Astrocyte (in vitro differentiated cells and primary cell): Measurements from ENCODE around the gene KIF1B. TPM values are rescaled to one million over a fixed set of nuclear protein-coding genes. Genes with fewer than 3 reads are reported as not detected.
A peak's percentile ranks its signal among the peaks of the same experiment; 100 is the strongest.

ENCODE experiments used
- DNase-seq: peaks from one replicate; pipeline ENCODE4 v3.0.0-alpha.2; 2010; ENCODE audit warnings: low read depth
- FAIRE-seq: peaks from 2 replicates; lab custom pipeline; 2011; peaks lifted over from hg19 to GRCh38; lab: Jason Lieb, UNC
- H2AFZ ChIP-seq: 2 replicates; pipeline ENCODE4 v1.6.0; 2012; ENCODE audit warnings: low read depth, low read length, inconsistent platforms
- H3K27ac ChIP-seq: 2 replicates; pipeline ENCODE4 v1.5.1; 2011; ENCODE audit warnings: low read depth, low read length, inconsistent platforms
- H3K27me3 ChIP-seq: 2 replicates; pipeline ENCODE4 v1.6.0; 2011; ENCODE audit warnings: low read length, inconsistent platforms; ENCODE audit not compliant: insufficient read depth
- H3K36me3 ChIP-seq: 2 replicates; pipeline ENCODE4 v1.5.1; 2011; ENCODE audit warnings: low read length, inconsistent platforms; ENCODE audit not compliant: insufficient read depth
- H3K4me1 ChIP-seq: 2 replicates; pipeline ENCODE4 v1.5.1; 2011; ENCODE audit warnings: low read length, inconsistent platforms; ENCODE audit not compliant: insufficient read depth
- H3K4me2 ChIP-seq: 2 replicates; pipeline ENCODE4 v1.6.0; 2012; ENCODE audit warnings: low read length, inconsistent platforms
- H3K4me3 ChIP-seq: 2 replicates; pipeline ENCODE4 v1.5.1; 2011; ENCODE audit warnings: low read depth, mild to moderate bottlenecking, low read length, inconsistent platforms; ENCODE audit not compliant: insufficient read depth
- H3K79me2 ChIP-seq: 2 replicates; pipeline ENCODE4 v1.6.0; 2012; ENCODE audit warnings: mild to moderate bottlenecking, low read length, inconsistent platforms; ENCODE audit not compliant: insufficient read depth
- H3K9ac ChIP-seq: 2 replicates; pipeline ENCODE4 v1.6.0; 2012; ENCODE audit warnings: mild to moderate bottlenecking, low read length, inconsistent platforms
- H3K9me3 ChIP-seq: 2 replicates; pipeline ENCODE4 v1.5.1; 2012; ENCODE audit warnings: low read depth, mild to moderate bottlenecking, low read length, inconsistent platforms; ENCODE audit not compliant: insufficient read depth
- H4K20me1 ChIP-seq: 2 replicates; pipeline ENCODE4 v1.6.0; 2012; ENCODE audit warnings: low read length, inconsistent platforms; ENCODE audit not compliant: insufficient read depth
- H3K27ac Mint-ChIP-seq: one replicate; pipeline ENCODE4 v1.8.0; 2021; ENCODE audit warnings: mild to moderate bottlenecking, mixed read lengths; ENCODE audit not compliant: unreplicated experiment
- H3K27me3 Mint-ChIP-seq: one replicate; pipeline ENCODE4 v1.8.0; 2021; ENCODE audit warnings: low read depth, mixed read lengths; ENCODE audit not compliant: unreplicated experiment
- H3K36me3 Mint-ChIP-seq: one replicate; pipeline ENCODE4 v1.8.0; 2021; ENCODE audit warnings: low read depth, mixed read lengths; ENCODE audit not compliant: unreplicated experiment
- H3K4me1 Mint-ChIP-seq: one replicate; pipeline ENCODE4 v1.8.0; 2021; ENCODE audit warnings: low read depth, mixed read lengths; ENCODE audit not compliant: unreplicated experiment
- H3K4me3 Mint-ChIP-seq: one replicate; pipeline ENCODE4 v1.8.0; 2021; ENCODE audit warnings: mild to moderate bottlenecking, moderate library complexity, mixed read lengths; ENCODE audit not compliant: unreplicated experiment
- H3K9me3 Mint-ChIP-seq: one replicate; pipeline ENCODE4 v1.8.0; 2021; ENCODE audit warnings: mild to moderate bottlenecking, mixed read lengths; ENCODE audit not compliant: unreplicated experiment
- CTCF ChIP-seq: IDR thresholded peaks from 2 replicates; pipeline ENCODE4 v1.5.1; 2011; ENCODE audit warnings: low read depth, mild to moderate bottlenecking, inconsistent platforms, low read length, moderate library complexity; ENCODE audit not compliant: insufficient read depth
- EZH2 ChIP-seq: IDR thresholded peaks from 2 replicates; pipeline ENCODE4 v1.6.1; 2012; ENCODE audit warnings: mild to moderate bottlenecking, low read length, inconsistent platforms; ENCODE audit not compliant: insufficient read depth
- total RNA-seq: library from RNA; stranded (reverse); gene quantifications from 2 replicates; pipeline ENCODE4 v1.2.1, GENCODE V29; 2021

KIF1B gene
- total RNA-seq, 1 donor from 2014 or later: 75.9 TPM

DNA sequence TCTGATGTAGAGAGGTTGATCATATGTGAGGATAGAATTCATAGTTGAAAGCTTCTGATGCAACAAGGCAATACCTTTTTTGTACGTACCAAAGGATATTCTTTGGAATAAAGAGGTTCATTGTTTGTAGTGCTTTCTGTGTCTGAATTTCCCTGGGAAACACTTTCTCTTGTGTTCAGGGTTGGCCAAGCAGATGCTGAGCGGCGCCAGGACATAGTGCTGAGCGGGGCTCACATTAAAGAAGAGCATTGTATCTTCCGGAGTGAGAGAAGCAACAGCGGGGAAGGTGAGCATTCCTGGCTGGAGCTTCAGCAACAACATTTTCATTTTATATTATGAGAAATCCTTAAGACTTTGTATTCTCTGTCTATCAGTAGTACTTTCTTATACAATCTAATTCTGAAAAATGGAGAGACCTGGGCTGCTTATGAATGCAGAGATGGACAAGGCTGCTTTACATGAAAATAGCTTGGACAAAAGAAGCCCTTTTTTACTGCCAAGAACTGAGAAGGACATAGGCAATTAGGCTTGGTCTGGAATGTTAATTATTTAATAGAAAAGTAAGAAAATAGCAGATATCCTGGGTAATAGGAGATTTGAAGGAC, 85.2 kb downstream of the KIF1B start:
- TF ChIP-seq CTCF (no peak), EZH2 (no peak)
- Histone ChIP-seq H3K9me3 (no peaks in the 10 kb centered on the region), H3K4me2 (no peak overlapping the region), H4K20me1 (no peaks in the 10 kb centered on the region), H3K79me2 (no peaks in the 10 kb centered on the region), H3K4me3 (no peak overlapping the region), H3K27ac (no peak overlapping the region), H3K36me3 (peaks cover 48% of the 10 kb centered on the region), H3K27me3 (no peaks in the 10 kb centered on the region), H3K9ac (no peak overlapping the region), H2AFZ (no peak overlapping the region), H3K4me1 (no peaks in the 10 kb centered on the region)
- DNase-seq (no peak), FAIRE-seq (no peak)
- Mint-ChIP-seq H3K9me3 (no peaks in the 10 kb centered on the region), H3K36me3 (peaks cover 24% of the 10 kb centered on the region), H3K27me3 (no peaks in the 10 kb centered on the region), H3K4me1 (peaks cover 3% of the 10 kb centered on the region), H3K4me3 (no peak overlapping the region), H3K27ac (peak overlapping the region; percentile 73)

DNA sequence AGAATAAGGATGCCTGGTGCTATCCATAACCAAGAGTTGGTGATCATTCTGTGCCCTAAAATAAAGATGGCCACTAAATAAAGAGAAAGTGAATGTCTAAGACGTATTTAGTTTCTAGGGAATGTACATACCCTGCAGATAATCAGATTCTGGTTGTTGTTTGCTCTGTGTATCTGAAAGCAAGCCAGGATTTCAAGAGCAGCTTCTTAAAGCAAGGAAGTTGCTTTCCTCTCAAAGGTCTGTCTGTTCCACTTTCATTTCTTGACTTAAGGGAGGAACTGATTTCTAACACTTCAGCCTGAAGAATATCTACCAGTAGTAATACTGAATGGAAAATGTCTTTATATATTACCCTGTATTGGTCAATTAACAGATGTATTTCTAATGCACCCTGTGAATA, 88.8 kb downstream of the KIF1B start:
- Mint-ChIP-seq H3K9me3 (no peaks in the 10 kb centered on the region), H3K27me3 (no peaks in the 10 kb centered on the region), H3K36me3 (peaks cover 24% of the 10 kb centered on the region), H3K4me1 (peaks cover 3% of the 10 kb centered on the region), H3K27ac (no peak overlapping the region), H3K4me3 (no peak overlapping the region)
- Histone ChIP-seq H4K20me1 (peaks cover 16% of the 10 kb centered on the region), H3K9ac (no peak overlapping the region), H3K4me1 (no peaks in the 10 kb centered on the region), H3K4me3 (no peak overlapping the region), H3K9me3 (no peaks in the 10 kb centered on the region), H3K4me2 (no peak overlapping the region), H3K36me3 (peaks cover 40% of the 10 kb centered on the region), H3K27me3 (no peaks in the 10 kb centered on the region), H3K79me2 (peaks cover 4% of the 10 kb centered on the region), H3K27ac (no peak overlapping the region), H2AFZ (no peak overlapping the region)
- DNase-seq: no peak
- no peak for TF ChIP-seq CTCF
- no peak for TF ChIP-seq EZH2
- no peak for FAIRE-seq

- FAIRE-seq (no peak), DNase-seq (no peak)
- H3K79me2 ChIP-seq: peaks cover 8% of the 10 kb centered on the region
- no peak overlapping the region for H3K4me2 ChIP-seq
- no peak overlapping the region for H3K27ac ChIP-seq
- H4K20me1 ChIP-seq: peaks cover 25% of the 10 kb centered on the region
- H3K9ac ChIP-seq: no peak overlapping the region
- Mint-ChIP-seq H3K27me3 (no peaks in the 10 kb centered on the region), H3K36me3 (peaks cover 22% of the 10 kb centered on the region), H3K27ac (no peak overlapping the region), H3K4me3 (no peak overlapping the region), H3K4me1 (no peaks in the 10 kb centered on the region), H3K9me3 (no peaks in the 10 kb centered on the region)
- H3K9me3 ChIP-seq: no peaks in the 10 kb centered on the region
- H3K27me3 ChIP-seq: no peaks in the 10 kb centered on the region
- H3K4me1 ChIP-seq: no peaks in the 10 kb centered on the region
- H3K36me3 ChIP-seq: peaks cover 30% of the 10 kb centered on the region
- TF ChIP-seq CTCF (no peak), EZH2 (no peak)
- no peak overlapping the region for H3K4me3 ChIP-seq
- H2AFZ ChIP-seq: no peak overlapping the region
Measured at GRCh38 chr1:10302416-10302815, 92.0 kb downstream of the KIF1B start.
